ENCODE results near the gene MFSD2A.
"Not testable (repeated sequence)": the region's sequence is repeated elsewhere in the genome, so short reads cannot be mapped to it uniquely, and the experiment has no call there.

The MFSD2A gene

GRCh38 chr1:39954870-39955546 lies at the start of gene MFSD2A:
TSS of gene MFSD2A (plus strand) at chr1:39955145. CDS start at chr1:39955293, 148 bp downstream.
- ChIA-PET CTCF (interaction anchor here (1.4 to 1.5 kb wide), 3 partner anchors 12 to 78 kb away, joined by 3 to 13 read pairs (median 4); no protein-coding TSS in a partner anchor), POLR2A (ENCODE audit: low non-redundant PET) (interaction anchor here (0.7 to 1.6 kb wide), 4 partner anchors 11 to 28 kb away, joined by 3 to 4 read pairs (median 4); no protein-coding TSS in a partner anchor)

GRCh38 chr1:39905172-39905571 lies 49.8 kb upstream of the MFSD2A start:
- no peak for DNase-seq (ENCODE audit: low spot score)
- CTCF ChIA-PET, result interaction anchor here (0.7 kb wide), 1 partner anchor 229 kb away, joined by 3 read pairs; no protein-coding TSS in a partner anchor
- POLR2A ChIA-PET (ENCODE audit: low non-redundant PET), result no interaction called here

More at GRCh38 chr1:39954870-39955546, at the start of gene MFSD2A:
- peak within 1 kb of the TSS; percentile 93 for H3K27ac ChIP-seq
- peak; percentile 95 for DNase-seq (ENCODE audit: low spot score)
- TF ChIP-seq CTCF (conservative IDR thresholded peaks at IDR 0.05; ENCODE audit: low read depth), result no peak

GRCh38 chr1:39907528-39908453 lies 47.2 kb upstream of the MFSD2A start:
- CTCF ChIA-PET, result no interaction called here
- POLR2A ChIA-PET (ENCODE audit: low non-redundant PET), result interaction anchor here (0.6 kb wide), 1 partner anchor 101 kb away, joined by 5 read pairs; no protein-coding TSS in a partner anchor
- DNase-seq (ENCODE audit: low spot score), result no peak
- no peak for TF ChIP-seq CTCF (conservative IDR thresholded peaks at IDR 0.05; ENCODE audit: low read depth)
- H3K27ac ChIP-seq, result no peak overlapping the region

More at GRCh38 chr1:39905172-39905571, 49.8 kb upstream of the MFSD2A start:
- no peak for TF ChIP-seq CTCF (conservative IDR thresholded peaks at IDR 0.05; ENCODE audit: low read depth)
- H3K27ac ChIP-seq, result no peak overlapping the region

GRCh38 chr1:39908534-39908933 lies 46.4 kb upstream of the MFSD2A start:
- ChIA-PET CTCF (no interaction called here), POLR2A (ENCODE audit: low non-redundant PET) (no interaction called here)
- no peak for TF ChIP-seq CTCF (conservative IDR thresholded peaks at IDR 0.05; ENCODE audit: low read depth)
- DNase-seq (ENCODE audit: low spot score), result no peak
- H3K27ac ChIP-seq, result no peak overlapping the region

GRCh38 chr1:39910263-39910662 lies 44.7 kb upstream of the MFSD2A start:
- no peak for DNase-seq (ENCODE audit: low spot score)
- TF ChIP-seq CTCF (conservative IDR thresholded peaks at IDR 0.05; ENCODE audit: low read depth), result no peak
- ChIA-PET POLR2A (ENCODE audit: low non-redundant PET) (no interaction called here), CTCF (interaction anchor here (0.6 to 2.5 kb wide), 3 partner anchors 8 to 17 kb away, joined by 6 to 11 read pairs (median 10); partner anchors contain the start of gene MYCL)
- no peak overlapping the region for H3K27ac ChIP-seq

- CTCF ChIA-PET; POLR2A ChIA-PET (ENCODE audit: low non-redundant PET); H3K27ac ChIP-seq; DNase-seq (ENCODE audit: low spot score): not testable (repeated sequence)
Measured at GRCh38 chr1:39913136-39913535, 41.8 kb upstream of the MFSD2A start.

Data from RWPE1 (cell line).